Hair follicular keratinocyte (primary cell): ENCODE measurements around the gene NDUFAF5. TPM values are rescaled to one million over a fixed set of nuclear protein-coding genes. Genes with fewer than 3 reads are reported as not detected.

Experiments used
- total RNA-seq: library from RNA; depleted of rRNA; stranded (reverse); fragments of >200 nt; gene quantifications from 2 replicates; pipeline ENCODE4 v1.2.3, GENCODE V29; 2015

NDUFAF5 gene, protein sequence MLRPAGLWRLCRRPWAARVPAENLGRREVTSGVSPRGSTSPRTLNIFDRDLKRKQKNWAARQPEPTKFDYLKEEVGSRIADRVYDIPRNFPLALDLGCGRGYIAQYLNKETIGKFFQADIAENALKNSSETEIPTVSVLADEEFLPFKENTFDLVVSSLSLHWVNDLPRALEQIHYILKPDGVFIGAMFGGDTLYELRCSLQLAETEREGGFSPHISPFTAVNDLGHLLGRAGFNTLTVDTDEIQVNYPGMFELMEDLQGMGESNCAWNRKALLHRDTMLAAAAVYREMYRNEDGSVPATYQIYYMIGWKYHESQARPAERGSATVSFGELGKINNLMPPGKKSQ
- total RNA-seq: 14.8 and 22.3 TPM in 2 replicates

DNA sequence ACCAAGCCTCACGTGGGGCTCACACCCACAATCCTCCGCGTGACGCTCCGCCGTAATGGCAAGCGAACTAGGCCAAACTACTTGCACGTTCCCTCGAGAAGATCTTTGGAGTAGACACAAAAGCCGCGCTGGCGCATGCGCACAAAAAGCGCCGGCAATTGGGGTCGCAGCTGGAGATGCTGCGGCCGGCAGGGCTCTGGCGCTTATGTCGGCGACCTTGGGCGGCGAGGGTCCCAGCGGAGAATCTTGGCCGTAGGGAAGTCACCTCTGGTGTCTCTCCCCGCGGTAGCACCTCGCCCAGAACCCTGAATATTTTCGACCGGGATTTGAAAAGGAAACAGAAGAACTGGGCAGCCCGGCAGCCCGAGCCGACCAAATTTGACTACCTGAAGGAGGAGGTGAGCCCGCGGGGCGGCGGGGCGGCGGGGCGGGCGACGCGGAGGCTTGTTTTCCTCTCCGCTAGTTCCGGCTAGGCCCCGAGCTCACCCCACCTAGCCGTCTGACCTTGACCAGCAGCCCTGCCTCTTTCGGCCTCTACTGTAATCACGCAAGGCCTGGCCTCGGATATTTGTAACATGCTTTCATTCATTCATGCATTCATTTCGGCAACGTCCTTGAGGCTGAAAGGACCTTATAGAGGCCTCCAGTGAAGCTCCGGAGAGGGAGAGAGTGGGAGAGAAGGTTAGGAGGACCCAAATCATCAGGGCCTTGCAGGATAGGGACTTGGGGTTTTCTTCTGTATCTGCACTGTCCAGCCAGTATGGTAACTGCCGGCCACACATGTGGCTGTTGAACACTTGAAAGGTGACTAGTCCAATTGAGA is at the start of gene NDUFAF5, which contains the start of gene ESF1:
NDUFAF5 (plus strand) TSS at position 136 of the 823 bp plus-strand sequence; CDS start at position 177, 41 bp downstream.
ESF1 (minus strand) TSS at position 27 of the 823 bp plus-strand sequence. CDS start 1,779 bp downstream, outside the sequence.

Other genes with a start within 250 kb of the NDUFAF5 start
- 7.4 and 10.6 TPM in 2 replicates for gene TASP1, start 146.1 kb upstream of the NDUFAF5 start, total RNA-seq
- 6.7 and 10.4 TPM in 2 replicates for gene ESF1, start 109 bp upstream of the NDUFAF5 start, total RNA-seq
- gene SEL1L2, start 205.6 kb downstream of the NDUFAF5 start, total RNA-seq: not detected in 2 replicates
- gene MACROD2, start 210.5 kb downstream of the NDUFAF5 start, total RNA-seq: 0.16 and 0.76 TPM in 2 replicates